Measurements from ENCODE around the gene STXBP6. TPM values are rescaled to one million over a fixed set of nuclear protein-coding genes. Genes with fewer than 3 reads are reported as not detected.

STXBP6 gene
- total RNA-seq, 4 donors from 2014 or later, result 7.1 to 16.8 (median 8.9) TPM

DNA sequence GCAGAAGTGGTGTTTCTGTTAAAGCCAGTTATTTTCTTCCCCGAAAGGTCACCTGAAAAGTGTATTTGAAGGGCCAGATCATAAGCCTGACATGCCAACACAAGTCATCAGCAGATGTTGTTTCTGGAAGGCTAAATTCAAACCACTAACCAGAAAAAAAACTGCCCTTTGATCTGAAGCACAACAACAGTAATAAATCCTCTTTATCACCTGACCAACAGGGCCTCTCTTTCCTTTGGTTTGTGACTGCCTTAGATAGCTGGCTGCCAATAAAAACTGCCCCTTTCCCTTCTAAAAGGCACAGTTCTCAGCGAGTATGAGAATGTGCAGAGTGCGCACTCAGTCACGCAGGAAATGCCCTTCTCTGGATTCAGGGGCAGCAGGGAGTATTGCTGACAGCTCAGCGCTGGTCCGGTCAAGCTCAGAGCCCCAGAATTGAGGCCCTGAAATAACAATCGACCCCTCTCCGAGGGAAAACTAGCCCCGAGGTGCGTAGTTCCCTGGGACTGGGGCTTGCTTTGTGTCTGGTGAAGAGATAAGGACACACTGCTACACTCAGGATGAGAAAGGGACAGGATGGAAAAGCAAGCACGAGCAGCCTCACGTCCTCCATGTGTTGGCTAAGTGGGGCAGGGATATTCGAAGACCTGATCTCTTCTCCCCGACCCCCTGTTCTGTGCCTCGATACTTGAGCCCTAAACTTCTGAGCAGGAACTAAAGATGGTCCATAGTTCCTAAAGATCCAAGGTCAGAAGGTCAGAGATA lies 231.7 kb downstream of the STXBP6 start:
- Histone ChIP-seq H3K36me3 (no peaks in the 10 kb centered on the region), H3K27ac (peak overlapping the region; percentile 78 to 87 (median 80)), H3K9me3 (no peaks in the 10 kb centered on the region), H3K4me3 (peak overlapping the region in 1 of 4 donors; percentile 16), H3K27me3 (no peaks in the 10 kb centered on the region), H3K4me1 (peaks cover 0 to 49% (median 31%) of the 10 kb centered on the region in 4 donors)
- in situ Hi-C loops (cut with MboI; ENCODE audit: low pct_ligation_motif_present in 1 of 4, low pct_unique_long_range_greater_than_20kb in 1 of 4, low sequenced_read_pairs in 3 of 4) (loop anchor here (10.0 to 25.0 kb wide), 2 partner anchors 227 to 319 kb away; no protein-coding TSS in a partner anchor), intact Hi-C loops (cut with DNase I; ENCODE audit: low total_unique reads) (no loop called here)
- DNase-seq, result peak; percentile 41
- TF ChIP-seq POLR2A (IDR thresholded peaks at IDR 0.05) (no peak), POLR2AphosphoS5 (IDR thresholded peaks at IDR 0.05) (peak in 2 of 3 donors; percentile 44 to 49), EP300 (IDR thresholded peaks at IDR 0.05; ENCODE audit: low read depth) (no peak), CTCF (IDR thresholded peaks at IDR 0.05) (peak in 1 of 5 experiments; percentile 6)
- 34 to 42% methylated on average over 5 to 15 of the region's 15 CpGs for WGBS, 2 donors (ENCODE audit: low coverage in 1 of 2)

- DNase-seq, result peak; percentile 73
- Histone ChIP-seq H3K27me3 (no peaks in the 10 kb centered on the region), H3K27ac (peak overlapping the region; percentile 78 to 87 (median 80)), H3K9me3 (no peaks in the 10 kb centered on the region), H3K4me3 (no peak overlapping the region), H3K4me1 (peaks cover 0 to 49% (median 31%) of the 10 kb centered on the region in 4 donors), H3K36me3 (no peaks in the 10 kb centered on the region)
- intact Hi-C loops (cut with DNase I; ENCODE audit: low total_unique reads), result no loop called here
- 38% methylated on average over 11 of the region's 11 CpGs; no CpG with 5 or more reads in 1 of the 2 donors for WGBS, 2 donors (ENCODE audit: low coverage in 1 of 2)
- in situ Hi-C loops (cut with MboI; ENCODE audit: low pct_ligation_motif_present in 1 of 4, low pct_unique_long_range_greater_than_20kb in 1 of 4, low sequenced_read_pairs in 3 of 4), result loop anchor here (10.0 to 25.0 kb wide), 2 partner anchors 227 to 320 kb away; no protein-coding TSS in a partner anchor
- TF ChIP-seq CTCF (IDR thresholded peaks at IDR 0.05) (peak in 1 of 5 experiments; percentile 24), POLR2AphosphoS5 (IDR thresholded peaks at IDR 0.05) (no peak)
Measured at GRCh38 chr14:24817212-24818057, 232.5 kb downstream of the STXBP6 start.

DNA sequence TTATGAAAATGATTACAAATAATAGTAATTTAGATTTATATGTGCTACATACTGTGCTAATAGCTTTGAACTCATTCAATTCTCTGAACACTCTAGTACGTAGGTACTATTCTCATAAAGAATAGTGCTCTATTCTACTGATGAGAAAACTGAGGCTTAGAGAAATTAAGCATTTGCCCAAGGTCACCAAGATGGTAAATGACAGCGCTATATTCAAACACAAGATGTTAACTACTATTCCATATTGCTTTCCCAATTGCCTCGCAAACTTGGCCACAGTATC lies 233.1 kb downstream of the STXBP6 start:
- H3K27ac ChIP-seq, result peak overlapping the region; percentile 78 to 87 (median 80)
- DNase-seq, result no peak
- WGBS, 2 donors (ENCODE audit: low coverage in 1 of 2), result 38 to 52% methylated on average over 1 to 3 of the region's 3 CpGs
- intact Hi-C loops (cut with DNase I; ENCODE audit: low total_unique reads) (no loop called here), in situ Hi-C loops (cut with MboI; ENCODE audit: low pct_ligation_motif_present in 1 of 4, low pct_unique_long_range_greater_than_20kb in 1 of 4, low sequenced_read_pairs in 3 of 4) (loop anchor here (10.0 to 25.0 kb wide), 2 partner anchors 228 to 320 kb away; no protein-coding TSS in a partner anchor)
- H3K4me3 ChIP-seq, result no peak overlapping the region
- H3K9me3 ChIP-seq, result no peaks in the 10 kb centered on the region
- H3K36me3 ChIP-seq, result no peaks in the 10 kb centered on the region
- H3K27me3 ChIP-seq, result no peaks in the 10 kb centered on the region
- H3K4me1 ChIP-seq, result peaks cover 0 to 49% (median 31%) of the 10 kb centered on the region in 4 donors
- TF ChIP-seq POLR2A (IDR thresholded peaks at IDR 0.05) (no peak), CTCF (IDR thresholded peaks at IDR 0.05) (no peak), POLR2AphosphoS5 (IDR thresholded peaks at IDR 0.05) (no peak), EP300 (IDR thresholded peaks at IDR 0.05; ENCODE audit: low read depth) (no peak)
